Peyer's patch (tissue), 4 donors: Measurements from ENCODE around the gene FRMD4A. TPM values are rescaled to one million over a fixed set of nuclear protein-coding genes. Genes with fewer than 3 reads are reported as not detected.
"Not testable (repeated sequence)": the region's sequence is repeated elsewhere in the genome, so short reads cannot be mapped to it uniquely, and the experiment has no call there.

Experiments
- DNase-seq, 3 donors: peaks; one replicate each; pipeline ENCODE4 v3.0.0-alpha.2; 2017 to 2019
- H3K27ac ChIP-seq, 4 donors: fragments of 200-600 bp; sonication (generic); one replicate each; pipeline ENCODE4 v1.5.1; 2016 to 2019
- H3K27me3 ChIP-seq, 2 donors: fragments of 200-600 bp; sonication (generic); one replicate each; pipeline ENCODE4 v1.5.1; 2019
- H3K36me3 ChIP-seq, 3 donors: fragments of 200-600 bp; sonication (generic); one replicate each; pipeline ENCODE4 v1.5.1; 2016 to 2019
- H3K4me1 ChIP-seq, 4 donors: fragments of 200-600 bp; sonication (generic); one replicate each; pipeline ENCODE4 v1.5.1; 2016 to 2019
- H3K4me3 ChIP-seq, 4 donors: fragments of 200-600 bp; sonication (generic); 1 replicate in 3 of 4; 2 replicates in 1 of 4; pipeline ENCODE4 v1.5.1; 2016 to 2019; ENCODE audit warnings: mild to moderate bottlenecking in 1 of 4
- H3K9me3 ChIP-seq, 4 donors: fragments of 200-600 bp; sonication (generic); one replicate each; pipeline ENCODE4 v1.5.1; 2016 to 2019; ENCODE audit warnings: mild to moderate bottlenecking in 1 of 4
- POLR2A ChIP-seq, 2 donors: fragments of 450-650 bp; IDR thresholded peaks; one replicate each; pipeline ENCODE4 v1.5.1; 2017; ENCODE audit warnings: antibody characterized with exemption in 2 of 2, mild to moderate bottlenecking in 2 of 2, moderate library complexity in 2 of 2
- total RNA-seq, 4 donors: library from RNA; depleted of rRNA; stranded (reverse); fragments of >200 nt; gene quantifications; one replicate each; pipeline ENCODE4 v1.1.0, GENCODE V29; 2016
- TF ChIP-seq, protein P1 (sequence below), 6 experiments: fragments of 450-650 bp in 4 of 6; fragments of 200-600 bp in 2 of 6; sonication (generic) in 1 of 6; IDR thresholded peaks; one replicate each; pipeline ENCODE4 v1.5.1; 2017 to 2019; ENCODE audit warnings: antibody characterized with exemption in 6 of 6, mild to moderate bottlenecking in 3 of 6, moderate library complexity in 1 of 6

FRMD4A gene
- total RNA-seq, 4 donors from 2014 or later: 3.0 to 47.9 (median 5.9) TPM

DNA sequence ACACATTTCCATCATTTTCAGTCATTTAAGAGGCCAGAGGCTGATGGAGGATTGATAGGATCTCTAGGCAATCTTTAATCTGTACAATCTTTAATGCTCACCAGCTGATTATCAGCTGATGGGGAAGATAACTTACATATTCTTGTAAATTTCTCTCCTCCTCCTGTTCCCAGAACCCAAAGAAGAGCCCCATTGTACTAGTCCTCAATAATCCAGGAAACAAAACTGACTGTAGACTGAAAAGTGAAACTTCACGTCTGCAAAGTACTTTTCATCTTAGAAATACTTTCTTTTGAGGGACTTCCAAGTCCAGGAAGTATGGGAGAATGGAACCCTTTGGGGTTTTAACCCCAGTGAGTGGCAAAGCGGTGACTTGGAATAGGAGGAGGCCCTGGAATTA, 283.3 kb downstream of the FRMD4A start:
- H3K36me3 ChIP-seq: no peaks in the 10 kb centered on the region

DNA sequence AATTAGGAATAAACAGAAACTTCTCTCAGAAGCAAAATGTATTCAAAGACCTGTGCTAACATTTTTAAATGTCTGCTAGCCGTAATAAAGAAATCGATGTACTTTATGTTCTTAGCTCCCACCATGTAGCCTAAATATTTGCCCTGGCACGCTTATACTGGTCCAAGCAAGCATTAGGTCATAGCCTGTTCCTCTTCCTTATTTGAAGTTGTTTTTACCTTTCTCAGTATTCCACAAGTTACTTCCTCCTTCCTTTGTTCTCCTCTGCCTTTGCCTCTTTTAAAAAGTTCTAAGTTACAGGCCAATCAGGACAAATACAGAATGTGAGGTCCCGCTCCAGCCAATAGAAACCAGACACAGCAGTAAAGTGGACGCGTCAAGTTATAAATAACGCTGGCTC, 288.7 kb downstream of the FRMD4A start:
- not testable (repeated sequence) for H3K4me1 ChIP-seq, H3K4me3 ChIP-seq, H3K27ac ChIP-seq, H3K36me3 ChIP-seq, H3K9me3 ChIP-seq, H3K27me3 ChIP-seq, DNase-seq

More for the DNA sequence above, 283.3 kb downstream of the FRMD4A start:
- DNase-seq: no peak
- Histone ChIP-seq H3K4me3 (no peak overlapping the region), H3K9me3 (peaks cover 0 to 5% (median 0%) of the 10 kb centered on the region in 4 donors), H3K27me3 (no peaks in the 10 kb centered on the region), H3K27ac (no peak overlapping the region), H3K4me1 (peaks cover 0 to 3% (median 0%) of the 10 kb centered on the region in 4 donors)
- no peak for TF ChIP-seq POLR2A (IDR thresholded peaks at IDR 0.05)
- TF ChIP-seq, protein P1, sequence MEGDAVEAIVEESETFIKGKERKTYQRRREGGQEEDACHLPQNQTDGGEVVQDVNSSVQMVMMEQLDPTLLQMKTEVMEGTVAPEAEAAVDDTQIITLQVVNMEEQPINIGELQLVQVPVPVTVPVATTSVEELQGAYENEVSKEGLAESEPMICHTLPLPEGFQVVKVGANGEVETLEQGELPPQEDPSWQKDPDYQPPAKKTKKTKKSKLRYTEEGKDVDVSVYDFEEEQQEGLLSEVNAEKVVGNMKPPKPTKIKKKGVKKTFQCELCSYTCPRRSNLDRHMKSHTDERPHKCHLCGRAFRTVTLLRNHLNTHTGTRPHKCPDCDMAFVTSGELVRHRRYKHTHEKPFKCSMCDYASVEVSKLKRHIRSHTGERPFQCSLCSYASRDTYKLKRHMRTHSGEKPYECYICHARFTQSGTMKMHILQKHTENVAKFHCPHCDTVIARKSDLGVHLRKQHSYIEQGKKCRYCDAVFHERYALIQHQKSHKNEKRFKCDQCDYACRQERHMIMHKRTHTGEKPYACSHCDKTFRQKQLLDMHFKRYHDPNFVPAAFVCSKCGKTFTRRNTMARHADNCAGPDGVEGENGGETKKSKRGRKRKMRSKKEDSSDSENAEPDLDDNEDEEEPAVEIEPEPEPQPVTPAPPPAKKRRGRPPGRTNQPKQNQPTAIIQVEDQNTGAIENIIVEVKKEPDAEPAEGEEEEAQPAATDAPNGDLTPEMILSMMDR (IDR thresholded peaks at IDR 0.05): no peak

DNA sequence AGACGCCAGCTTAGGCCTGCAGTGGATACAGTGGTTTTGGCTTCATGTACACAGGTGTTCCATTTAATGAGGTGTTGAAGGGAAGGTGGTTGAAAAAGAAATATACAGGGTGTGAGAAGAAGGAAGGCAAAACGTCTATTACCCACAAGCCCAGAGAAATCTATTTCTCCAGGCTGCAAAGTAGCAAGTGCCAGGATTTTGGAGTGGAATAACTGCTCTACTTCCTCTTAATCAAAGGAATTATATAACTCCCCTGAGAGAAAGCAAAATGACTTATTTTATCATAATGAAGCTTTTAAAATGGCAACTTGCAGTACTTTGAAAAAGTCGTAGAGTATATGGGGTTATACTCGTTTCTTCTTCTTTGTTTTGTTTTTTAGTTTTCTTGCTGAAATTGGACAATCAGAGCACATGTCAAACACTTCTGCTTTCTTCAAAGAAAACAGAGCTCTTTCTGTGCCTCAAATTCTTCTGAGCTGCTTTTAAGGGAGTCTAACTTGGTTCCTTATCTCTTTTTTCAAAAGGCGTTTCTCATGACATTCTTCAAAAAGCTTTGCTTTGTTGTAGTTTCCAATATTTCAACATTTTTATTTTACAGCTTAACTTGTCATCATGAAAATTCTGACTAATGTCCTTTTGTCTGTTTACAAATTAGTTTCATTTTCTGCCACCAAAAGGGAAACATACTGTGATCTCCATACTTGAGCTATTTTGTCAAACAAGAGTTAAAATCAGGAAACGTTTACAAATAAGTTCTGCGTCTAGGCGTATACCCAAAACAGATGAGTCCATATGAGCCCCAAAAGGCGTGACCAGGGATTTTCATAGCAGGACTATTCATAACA, 289.7 kb downstream of the FRMD4A start:
- H3K36me3 ChIP-seq: no peaks in the 10 kb centered on the region
- TF ChIP-seq, protein P1 (IDR thresholded peaks at IDR 0.05): no peak
- no peak for TF ChIP-seq POLR2A (IDR thresholded peaks at IDR 0.05)
- no peak for DNase-seq
- no peak overlapping the region for H3K4me3 ChIP-seq
- no peaks in the 10 kb centered on the region for H3K9me3 ChIP-seq
- peak overlapping the region in 2 of 4 donors; percentile 5 to 34 for H3K27ac ChIP-seq
- no peaks in the 10 kb centered on the region for H3K4me1 ChIP-seq
- no peaks in the 10 kb centered on the region for H3K27me3 ChIP-seq

DNA sequence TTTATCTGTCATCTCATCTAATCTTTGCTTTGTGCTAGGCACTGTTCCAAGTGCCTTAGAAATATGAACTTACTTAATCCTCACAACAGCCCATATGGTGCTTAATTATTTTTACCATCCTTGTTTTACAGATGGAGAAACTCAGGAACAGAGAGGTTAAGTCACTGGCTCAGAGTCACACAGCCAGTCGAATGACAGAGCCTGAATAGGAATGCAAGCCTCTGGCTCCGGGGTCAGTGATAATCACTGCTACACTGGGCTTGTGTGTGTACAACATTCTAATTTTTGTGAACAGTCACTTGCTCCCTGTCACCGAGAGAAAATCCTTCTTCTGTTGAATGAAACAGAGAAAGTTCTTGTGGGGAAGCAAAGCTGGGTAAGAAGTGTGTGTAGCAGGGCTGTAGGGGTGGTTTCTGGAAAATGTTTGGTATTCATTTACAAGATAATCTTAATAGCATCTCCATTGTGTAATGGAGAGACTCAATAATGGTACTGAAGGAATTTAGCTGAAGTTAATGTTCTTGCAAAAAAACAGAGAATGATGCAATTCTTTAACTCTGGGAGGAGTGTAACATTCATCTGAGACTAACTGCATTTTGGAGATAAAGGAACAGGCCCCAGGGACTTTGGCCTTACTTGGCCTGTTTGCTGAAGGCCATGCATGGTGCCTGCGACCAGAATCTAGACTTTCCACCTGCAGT, 290.6 kb downstream of the FRMD4A start:
- Histone ChIP-seq H3K4me3 (no peak overlapping the region), H3K4me1 (no peaks in the 10 kb centered on the region), H3K27ac (peak overlapping the region in 3 of 4 donors; percentile 5 to 34 (median 8)), H3K9me3 (no peaks in the 10 kb centered on the region), H3K27me3 (no peaks in the 10 kb centered on the region), H3K36me3 (no peaks in the 10 kb centered on the region)
- TF ChIP-seq, protein P1 (IDR thresholded peaks at IDR 0.05): no peak
- no peak for TF ChIP-seq POLR2A (IDR thresholded peaks at IDR 0.05)
- DNase-seq: no peak

DNA sequence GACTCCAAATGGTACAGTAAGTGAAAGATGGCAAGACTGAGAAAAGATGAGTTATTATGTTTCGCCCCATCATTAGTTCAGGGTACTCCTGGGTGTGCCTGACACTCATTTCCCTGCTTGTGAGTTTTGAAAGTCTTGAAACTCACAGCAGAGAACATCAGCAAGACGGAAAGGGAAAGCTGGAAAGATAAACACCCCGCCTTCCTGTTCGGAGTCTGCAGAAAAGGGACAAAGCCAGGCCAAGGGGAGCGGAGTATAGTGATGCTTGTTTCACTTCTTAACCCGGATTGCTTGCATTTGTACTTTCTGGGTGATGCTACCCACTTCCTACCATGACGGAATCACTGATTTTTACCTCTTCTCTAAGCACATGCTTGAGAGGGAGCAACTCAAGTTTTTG, 294.5 kb downstream of the FRMD4A start:
- H3K27me3 ChIP-seq: no peaks in the 10 kb centered on the region
- no peaks in the 10 kb centered on the region for H3K4me1 ChIP-seq
- no peak for DNase-seq
- no peaks in the 10 kb centered on the region for H3K9me3 ChIP-seq
- no peak overlapping the region for H3K27ac ChIP-seq
- no peak overlapping the region for H3K4me3 ChIP-seq
- TF ChIP-seq, protein P1 (IDR thresholded peaks at IDR 0.05): no peak
- TF ChIP-seq POLR2A (IDR thresholded peaks at IDR 0.05): no peak
- H3K36me3 ChIP-seq: no peaks in the 10 kb centered on the region

DNA sequence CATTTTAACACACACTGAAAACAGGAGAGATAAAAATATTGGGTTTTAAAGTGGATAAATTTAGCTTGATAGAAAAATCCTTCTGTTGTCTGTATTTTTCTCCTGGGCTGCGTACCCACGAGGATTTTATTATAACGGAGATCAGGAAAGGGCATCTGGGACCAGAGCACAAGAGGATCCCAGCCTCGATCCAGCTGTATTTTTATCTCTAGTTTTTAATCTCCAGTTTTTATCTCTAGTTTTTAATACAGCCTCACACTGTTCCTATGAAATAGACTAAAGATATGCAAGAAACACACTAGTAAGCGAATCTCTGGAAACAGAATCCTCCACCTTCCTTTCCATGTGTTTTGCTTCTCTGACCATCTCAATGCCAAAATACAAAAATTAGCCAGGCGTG, 295.2 kb downstream of the FRMD4A start:
- Histone ChIP-seq H3K27me3 (no peaks in the 10 kb centered on the region), H3K27ac (no peak overlapping the region), H3K4me1 (no peaks in the 10 kb centered on the region), H3K4me3 (no peak overlapping the region), H3K9me3 (no peaks in the 10 kb centered on the region), H3K36me3 (no peaks in the 10 kb centered on the region)
- TF ChIP-seq, protein P1 (IDR thresholded peaks at IDR 0.05): no peak
- TF ChIP-seq POLR2A (IDR thresholded peaks at IDR 0.05): no peak
- no peak for DNase-seq
